Gastroesophageal sphincter (tissue), 4 donors: ENCODE measurements around the gene GLRX5. TPM values are rescaled to one million over a fixed set of nuclear protein-coding genes. Genes with fewer than 3 reads are reported as not detected.

Experiments
- ATAC-seq: fragments of 150-250 bp; one replicate; pipeline ENCODE4 v1.9.1; 2016; ENCODE audit warnings: mild to moderate bottlenecking, moderate library complexity
- H3K27ac ChIP-seq, 4 donors: fragments of 200-600 bp; sonication (generic) in 3 of 4; 1 replicate in 3 of 4; 2 replicates in 1 of 4; pipeline ENCODE4 v1.5.1; 2016 to 2019
- H3K27me3 ChIP-seq: fragments of 200-600 bp; sonication (generic); one replicate; pipeline ENCODE4 v1.5.1; 2019
- H3K36me3 ChIP-seq, 2 donors: fragments of 200-600 bp; sonication (generic); one replicate each; pipeline ENCODE4 v1.5.1; 2019; ENCODE audit warnings: control low read depth in 1 of 2
- H3K4me1 ChIP-seq, 3 donors: fragments of 200-600 bp; sonication (generic); 1 replicate in 2 of 3; 2 replicates in 1 of 3; pipeline ENCODE4 v1.5.1; 2016 to 2019; ENCODE audit warnings: control low read depth in 2 of 3
- H3K4me3 ChIP-seq, 2 donors: fragments of 200-600 bp; sonication (generic); one replicate each; pipeline ENCODE4 v1.5.1; 2019; ENCODE audit warnings: mild to moderate bottlenecking in 1 of 2, moderate library complexity in 1 of 2
- H3K9me3 ChIP-seq, 3 donors: fragments of 200-600 bp; sonication (generic); one replicate each; pipeline ENCODE4 v1.5.1; 2017 to 2019; ENCODE audit warnings: control low read depth in 2 of 3
- EP300 ChIP-seq: sonication (generic); formaldehyde crosslinking; IDR thresholded peaks from one replicate; pipeline ENCODE4 v1.6.1; 2017; ENCODE audit warnings: antibody characterized with exemption, mild to moderate bottlenecking
- POLR2A ChIP-seq, 2 donors: fragments of 450-650 bp; IDR thresholded peaks; one replicate each; pipeline ENCODE4 v1.6.1; 2017; ENCODE audit warnings: antibody characterized with exemption in 2 of 2, mild to moderate bottlenecking in 2 of 2, moderate library complexity in 1 of 2
- POLR2AphosphoS5 ChIP-seq: sonication (generic); formaldehyde crosslinking; IDR thresholded peaks from one replicate; pipeline ENCODE4 v1.6.1; 2017; ENCODE audit warnings: antibody characterized with exemption
- WGBS, 2 donors: methylation state at CpG; one replicate each; pipeline ENCODE4 v1.1.5; 2018; ENCODE audit warnings: low coverage in 1 of 2; 5-methylcytosine and 5-hydroxymethylcytosine counted together
- total RNA-seq, 4 donors: library from RNA; depleted of rRNA; stranded (reverse); fragments of >200 nt; gene quantifications; one replicate each; pipeline ENCODE4 v1.1.0, GENCODE V29; 2016
- TF ChIP-seq, protein P1 (sequence below), 4 experiments: fragments of 200-600 bp in 2 of 4; fragments of 450-650 bp in 2 of 4; sonication (generic) in 1 of 4; IDR thresholded peaks; one replicate each; pipeline ENCODE4 v1.5.1; 2017 to 2019; ENCODE audit warnings: antibody characterized with exemption in 4 of 4, mild to moderate bottlenecking in 2 of 4, moderate library complexity in 2 of 4

GLRX5 gene
- total RNA-seq, 4 donors from 2014 or later = 30.5 to 50.5 (median 33.3) TPM

- peaks cover 0 to 14% of the 10 kb centered on the region in 2 donors for H3K36me3 ChIP-seq
- WGBS, 2 donors = 67 to 72% methylated on average over 10 to 11 of the region's 16 CpGs
- H3K9me3 ChIP-seq = no peaks in the 10 kb centered on the region
- no peaks in the 10 kb centered on the region for H3K27me3 ChIP-seq
- no peaks in the 10 kb centered on the region for H3K4me1 ChIP-seq
- no peak overlapping the region for H3K4me3 ChIP-seq
- no peak overlapping the region for H3K27ac ChIP-seq
- TF ChIP-seq EP300 (no peak), POLR2A (IDR thresholded peaks at IDR 0.05) (no peak), POLR2AphosphoS5 (no peak)
- TF ChIP-seq, protein P1, sequence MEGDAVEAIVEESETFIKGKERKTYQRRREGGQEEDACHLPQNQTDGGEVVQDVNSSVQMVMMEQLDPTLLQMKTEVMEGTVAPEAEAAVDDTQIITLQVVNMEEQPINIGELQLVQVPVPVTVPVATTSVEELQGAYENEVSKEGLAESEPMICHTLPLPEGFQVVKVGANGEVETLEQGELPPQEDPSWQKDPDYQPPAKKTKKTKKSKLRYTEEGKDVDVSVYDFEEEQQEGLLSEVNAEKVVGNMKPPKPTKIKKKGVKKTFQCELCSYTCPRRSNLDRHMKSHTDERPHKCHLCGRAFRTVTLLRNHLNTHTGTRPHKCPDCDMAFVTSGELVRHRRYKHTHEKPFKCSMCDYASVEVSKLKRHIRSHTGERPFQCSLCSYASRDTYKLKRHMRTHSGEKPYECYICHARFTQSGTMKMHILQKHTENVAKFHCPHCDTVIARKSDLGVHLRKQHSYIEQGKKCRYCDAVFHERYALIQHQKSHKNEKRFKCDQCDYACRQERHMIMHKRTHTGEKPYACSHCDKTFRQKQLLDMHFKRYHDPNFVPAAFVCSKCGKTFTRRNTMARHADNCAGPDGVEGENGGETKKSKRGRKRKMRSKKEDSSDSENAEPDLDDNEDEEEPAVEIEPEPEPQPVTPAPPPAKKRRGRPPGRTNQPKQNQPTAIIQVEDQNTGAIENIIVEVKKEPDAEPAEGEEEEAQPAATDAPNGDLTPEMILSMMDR (IDR thresholded peaks at IDR 0.05) = no peak
- ATAC-seq = no peak
Observed at GRCh38 chr14:95549656-95550585, 15.1 kb downstream of the GLRX5 start.

DNA sequence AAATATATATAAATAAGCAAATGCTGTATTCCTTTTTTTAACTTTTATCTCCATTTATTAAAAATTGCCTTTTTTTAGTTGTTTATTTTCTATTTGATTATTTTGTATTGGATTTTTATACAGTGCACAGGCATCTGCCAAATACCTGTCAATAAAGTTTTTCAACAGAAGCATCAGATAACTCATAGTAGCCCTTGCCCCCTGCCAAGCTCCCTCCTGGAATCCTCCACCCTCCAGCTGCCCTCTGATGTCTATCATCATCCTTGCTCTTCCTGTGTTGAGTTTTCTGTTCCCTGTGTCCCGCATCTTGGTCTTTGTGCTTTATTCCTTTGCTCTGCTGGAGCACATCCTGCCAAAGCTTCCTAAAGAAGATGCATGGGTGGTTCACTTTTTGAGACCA, 16.6 kb downstream of the GLRX5 start:
- ATAC-seq = no peak
- Histone ChIP-seq H3K27me3 (no peaks in the 10 kb centered on the region), H3K9me3 (no peaks in the 10 kb centered on the region), H3K27ac (no peak overlapping the region), H3K4me1 (no peaks in the 10 kb centered on the region), H3K4me3 (no peak overlapping the region), H3K36me3 (peaks cover 0 to 6% of the 10 kb centered on the region in 2 donors)
- WGBS, 2 donors = 100% methylated on average over 1 of the region's 1 CpG; no CpG with 5 or more reads in 1 of the 2 donors
- TF ChIP-seq EP300 (no peak), POLR2A (IDR thresholded peaks at IDR 0.05) (no peak)

GRCh38 chr14:95553141-95553540, 18.3 kb downstream of the GLRX5 start:
- 82% methylated on average over 4 of the region's 7 CpGs; no CpG with 5 or more reads in 1 of the 2 donors for WGBS, 2 donors
- H3K27me3 ChIP-seq = no peaks in the 10 kb centered on the region
- H3K36me3 ChIP-seq = no peaks in the 10 kb centered on the region
- TF ChIP-seq EP300 (no peak), POLR2A (IDR thresholded peaks at IDR 0.05) (no peak), POLR2AphosphoS5 (no peak)
- TF ChIP-seq, protein P1 (IDR thresholded peaks at IDR 0.05) = no peak
- no peak overlapping the region for H3K4me3 ChIP-seq
- no peaks in the 10 kb centered on the region for H3K4me1 ChIP-seq
- ATAC-seq = no peak
- H3K27ac ChIP-seq = no peak overlapping the region
- H3K9me3 ChIP-seq = no peaks in the 10 kb centered on the region

DNA sequence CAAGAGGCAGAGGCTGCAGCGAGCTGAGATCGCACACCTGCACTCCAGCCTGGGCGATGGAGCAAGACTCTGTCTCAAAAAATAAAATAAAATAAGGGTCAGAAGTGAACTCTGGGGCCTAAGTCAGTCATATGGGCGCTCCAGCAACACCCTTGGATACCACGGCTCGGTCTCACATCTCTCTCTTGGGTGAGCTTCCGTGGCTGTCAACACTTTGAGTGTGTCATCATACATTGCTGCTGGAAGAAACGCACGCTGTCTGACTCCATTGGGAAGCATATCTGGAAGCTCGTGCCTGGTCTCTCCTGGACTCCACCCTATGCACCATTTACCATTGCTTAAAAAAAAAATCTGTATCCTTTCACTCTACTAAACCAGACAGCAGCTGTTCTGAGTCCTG, 20.2 kb downstream of the GLRX5 start:
- H3K4me1 ChIP-seq = no peaks in the 10 kb centered on the region
- H3K9me3 ChIP-seq = no peaks in the 10 kb centered on the region
- ATAC-seq = no peak
- no peaks in the 10 kb centered on the region for H3K27me3 ChIP-seq
- no peaks in the 10 kb centered on the region for H3K36me3 ChIP-seq
- H3K27ac ChIP-seq = no peak overlapping the region
- H3K4me3 ChIP-seq = no peak overlapping the region
- no peak for TF ChIP-seq POLR2AphosphoS5
- TF ChIP-seq, protein P1 (IDR thresholded peaks at IDR 0.05) = no peak
- TF ChIP-seq EP300 = no peak
- no peak for TF ChIP-seq POLR2A (IDR thresholded peaks at IDR 0.05)
- 87 to 100% methylated on average over 1 to 10 of the region's 10 CpGs for WGBS, 2 donors

DNA sequence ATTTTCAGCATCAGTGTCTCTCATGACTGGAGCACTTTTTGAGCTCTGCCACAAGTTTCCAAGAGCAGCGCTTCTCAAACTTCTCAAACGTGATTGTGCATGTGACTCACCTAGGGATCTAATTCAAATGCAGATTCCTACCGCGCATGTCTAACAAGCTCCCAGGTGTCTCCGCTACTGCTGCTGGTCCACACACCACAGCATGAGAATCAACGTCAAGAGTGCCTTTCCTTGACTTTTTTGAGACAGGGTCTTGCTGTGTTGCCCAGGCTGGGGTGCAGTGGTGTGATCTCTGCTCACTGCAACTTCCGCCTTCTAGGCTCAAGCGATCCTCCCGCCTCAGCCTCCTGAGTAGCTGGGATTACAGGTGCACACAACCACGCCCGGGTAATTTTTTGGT, 22.4 kb downstream of the GLRX5 start:
- 84% methylated on average over 7 of the region's 11 CpGs; no CpG with 5 or more reads in 1 of the 2 donors for WGBS, 2 donors
- ATAC-seq = no peak
- Histone ChIP-seq H3K9me3 (no peaks in the 10 kb centered on the region), H3K4me3 (no peak overlapping the region), H3K27me3 (no peaks in the 10 kb centered on the region), H3K36me3 (no peaks in the 10 kb centered on the region), H3K4me1 (peaks cover 0 to 6% (median 0%) of the 10 kb centered on the region in 3 donors), H3K27ac (no peak overlapping the region)
- TF ChIP-seq, protein P1 (IDR thresholded peaks at IDR 0.05) = no peak
- TF ChIP-seq POLR2AphosphoS5 = no peak
- no peak for TF ChIP-seq EP300
- no peak for TF ChIP-seq POLR2A (IDR thresholded peaks at IDR 0.05)
